ENCODE results near the gene CAT.

- no peak for TF ChIP-seq POLR2AphosphoS5 (IDR thresholded peaks at IDR 0.05; ENCODE audit: borderline replicate concordance, low read depth, low read length)
- TF ChIP-seq EZH2 (IDR thresholded peaks at IDR 0.05) = no peak
These were observed 61.2 kb downstream of the CAT start for GRCh38 chr11:34499719-34500500.
